ENCODE data around the gene IRGQ. TPM values are rescaled to one million over a fixed set of nuclear protein-coding genes. Genes with fewer than 3 reads are reported as not detected.
"Not testable (repeated sequence)": the region's sequence is repeated elsewhere in the genome, so short reads cannot be mapped to it uniquely, and the experiment has no call there.

IRGQ gene
- total RNA-seq, 1 experiment from 2014 or later: 34.2 TPM

DNA sequence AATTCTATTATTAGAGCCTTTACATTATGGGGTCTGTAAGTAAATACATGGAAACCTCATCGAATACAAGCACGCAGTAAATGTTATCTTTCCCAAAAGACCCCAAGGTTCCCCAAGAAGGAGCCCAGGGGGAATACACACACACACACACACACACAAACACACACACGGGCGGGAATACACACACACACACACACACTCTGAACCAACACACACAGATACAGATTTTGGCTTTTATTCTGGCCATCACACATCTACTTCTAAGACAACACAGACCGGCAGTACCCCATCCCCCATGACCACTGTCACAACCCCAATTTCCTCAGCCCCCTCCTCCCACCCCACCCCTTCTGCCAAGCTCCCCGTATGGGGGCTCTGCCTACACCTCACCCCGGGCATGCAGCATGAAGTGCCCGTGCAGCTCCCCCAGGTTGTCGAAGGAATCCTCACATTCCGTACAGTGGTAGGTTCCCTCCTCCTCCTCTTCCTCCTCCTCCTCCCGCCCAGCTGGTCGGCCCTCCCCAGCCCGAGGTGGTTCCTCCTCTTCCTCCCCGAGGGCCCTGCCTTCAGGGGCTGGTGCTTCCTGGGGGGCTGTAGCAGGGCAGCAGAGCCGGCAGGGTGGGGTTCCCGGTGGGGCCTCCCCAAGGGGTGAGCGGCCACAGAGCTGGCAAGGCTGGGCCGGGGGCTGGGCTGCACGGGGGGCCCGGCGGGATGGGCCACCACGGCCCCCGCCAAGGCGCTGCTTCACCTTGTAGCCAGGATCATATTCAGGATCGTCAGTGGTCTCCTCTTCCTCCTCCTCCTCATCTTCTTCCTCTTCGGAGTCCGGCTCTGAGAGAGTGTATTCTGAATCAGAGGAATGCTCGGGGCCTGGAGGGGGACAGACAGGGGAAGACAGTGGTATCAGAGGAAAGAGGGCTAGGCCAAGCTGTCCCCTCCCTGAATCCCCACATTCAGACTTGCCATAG is 11.6 kb upstream of the IRGQ start:
- intact Hi-C loops (cut with micrococcal nuclease; ENCODE audit: unreplicated experiment): no loop called here
- H3K9me3 Mint-ChIP-seq (ENCODE audit: low read depth, unreplicated experiment): no peaks in the 10 kb centered on the region
- CTCF ChIA-PET: no interaction called here
- H3K27ac Mint-ChIP-seq (ENCODE audit: unreplicated experiment): no peak overlapping the region
- no peaks in the 10 kb centered on the region for H3K4me1 Mint-ChIP-seq (ENCODE audit: low read depth, unreplicated experiment)
- H3K27me3 Mint-ChIP-seq (ENCODE audit: unreplicated experiment): no peaks in the 10 kb centered on the region
- no peak overlapping the region for H3K4me3 Mint-ChIP-seq (ENCODE audit: low read depth, unreplicated experiment)
- TF ChIP-seq, protein P1, sequence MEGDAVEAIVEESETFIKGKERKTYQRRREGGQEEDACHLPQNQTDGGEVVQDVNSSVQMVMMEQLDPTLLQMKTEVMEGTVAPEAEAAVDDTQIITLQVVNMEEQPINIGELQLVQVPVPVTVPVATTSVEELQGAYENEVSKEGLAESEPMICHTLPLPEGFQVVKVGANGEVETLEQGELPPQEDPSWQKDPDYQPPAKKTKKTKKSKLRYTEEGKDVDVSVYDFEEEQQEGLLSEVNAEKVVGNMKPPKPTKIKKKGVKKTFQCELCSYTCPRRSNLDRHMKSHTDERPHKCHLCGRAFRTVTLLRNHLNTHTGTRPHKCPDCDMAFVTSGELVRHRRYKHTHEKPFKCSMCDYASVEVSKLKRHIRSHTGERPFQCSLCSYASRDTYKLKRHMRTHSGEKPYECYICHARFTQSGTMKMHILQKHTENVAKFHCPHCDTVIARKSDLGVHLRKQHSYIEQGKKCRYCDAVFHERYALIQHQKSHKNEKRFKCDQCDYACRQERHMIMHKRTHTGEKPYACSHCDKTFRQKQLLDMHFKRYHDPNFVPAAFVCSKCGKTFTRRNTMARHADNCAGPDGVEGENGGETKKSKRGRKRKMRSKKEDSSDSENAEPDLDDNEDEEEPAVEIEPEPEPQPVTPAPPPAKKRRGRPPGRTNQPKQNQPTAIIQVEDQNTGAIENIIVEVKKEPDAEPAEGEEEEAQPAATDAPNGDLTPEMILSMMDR (IDR thresholded peaks at IDR 0.05; ENCODE audit: unreplicated experiment): no peak
- peaks cover 8% of the 10 kb centered on the region for H3K36me3 Mint-ChIP-seq (ENCODE audit: insufficient read depth, unreplicated experiment)
- no TSS peak for BruUV-seq (replicated peaks)
- no peak for DNase-seq

- no peaks in the 10 kb centered on the region for H3K4me1 Mint-ChIP-seq (ENCODE audit: low read depth, unreplicated experiment)
- H3K9me3 Mint-ChIP-seq (ENCODE audit: low read depth, unreplicated experiment): no peaks in the 10 kb centered on the region
- DNase-seq: no peak
- peaks cover 14% of the 10 kb centered on the region for H3K36me3 Mint-ChIP-seq (ENCODE audit: insufficient read depth, unreplicated experiment)
- no TSS peak for BruUV-seq (replicated peaks)
- intact Hi-C loops (cut with micrococcal nuclease; ENCODE audit: unreplicated experiment): no loop called here
- H3K4me3 Mint-ChIP-seq (ENCODE audit: low read depth, unreplicated experiment): no peak overlapping the region
- no peak overlapping the region for H3K27ac Mint-ChIP-seq (ENCODE audit: unreplicated experiment)
- H3K27me3 Mint-ChIP-seq (ENCODE audit: unreplicated experiment): no peaks in the 10 kb centered on the region
- CTCF ChIA-PET: no interaction called here
- TF ChIP-seq, protein P1 (IDR thresholded peaks at IDR 0.05; ENCODE audit: unreplicated experiment): no peak
Observed at GRCh38 chr19:43606569-43607229, 10.8 kb upstream of the IRGQ start.

- no peaks in the 10 kb centered on the region for H3K4me1 Mint-ChIP-seq (ENCODE audit: low read depth, unreplicated experiment)
- no peak overlapping the region for H3K27ac Mint-ChIP-seq (ENCODE audit: unreplicated experiment)
- H3K9me3 Mint-ChIP-seq (ENCODE audit: low read depth, unreplicated experiment): no peaks in the 10 kb centered on the region
- DNase-seq: no peak
- no peak overlapping the region for H3K4me3 Mint-ChIP-seq (ENCODE audit: low read depth, unreplicated experiment)
- H3K36me3 Mint-ChIP-seq (ENCODE audit: insufficient read depth, unreplicated experiment): peaks cover 16% of the 10 kb centered on the region
- BruUV-seq (replicated peaks): no TSS peak
- H3K27me3 Mint-ChIP-seq (ENCODE audit: unreplicated experiment): no peaks in the 10 kb centered on the region
- intact Hi-C loops (cut with micrococcal nuclease; ENCODE audit: unreplicated experiment): no loop called here
- CTCF ChIA-PET: interaction anchor here (1.1 kb wide), 1 partner anchor 11 kb away, joined by 8 read pairs; the partner anchor contains the start of gene IRGQ
- TF ChIP-seq, protein P1 (IDR thresholded peaks at IDR 0.05; ENCODE audit: unreplicated experiment): no peak
Observed at GRCh38 chr19:43605875-43606568, 10.1 kb upstream of the IRGQ start.

DNA sequence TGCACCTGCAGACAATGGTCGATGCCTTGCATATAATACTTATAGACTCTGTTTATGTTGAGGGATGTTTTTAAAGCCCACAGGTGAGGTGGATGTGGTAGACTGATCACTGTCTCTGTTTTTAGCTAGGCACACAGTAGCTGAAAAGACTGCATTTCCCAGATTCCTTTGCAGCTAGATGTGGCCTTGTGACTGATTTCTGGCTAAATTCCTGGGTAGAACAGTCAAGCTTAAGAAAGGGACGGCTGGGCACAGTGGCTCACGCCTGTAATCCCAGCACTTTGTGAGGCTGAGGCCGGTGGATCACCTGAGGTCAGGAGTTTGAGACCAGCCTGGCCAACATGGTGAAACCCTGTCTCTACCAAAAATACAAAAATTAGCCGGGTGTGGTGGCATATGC is 4.4 kb upstream of the IRGQ start:
- Mint-ChIP-seq H3K4me1 (ENCODE audit: low read depth, unreplicated experiment) (peaks cover 23% of the 10 kb centered on the region), H3K36me3 (ENCODE audit: insufficient read depth, unreplicated experiment) (peaks cover 39% of the 10 kb centered on the region)
- intact Hi-C loops (cut with micrococcal nuclease; ENCODE audit: unreplicated experiment); DNase-seq; BruUV-seq (replicated peaks); CTCF ChIA-PET; H3K9me3 Mint-ChIP-seq (ENCODE audit: low read depth, unreplicated experiment); H3K4me3 Mint-ChIP-seq (ENCODE audit: low read depth, unreplicated experiment); H3K27ac Mint-ChIP-seq (ENCODE audit: unreplicated experiment); H3K27me3 Mint-ChIP-seq (ENCODE audit: unreplicated experiment): not testable (repeated sequence)
